ENCODE data around the gene TMEM62.

DNA sequence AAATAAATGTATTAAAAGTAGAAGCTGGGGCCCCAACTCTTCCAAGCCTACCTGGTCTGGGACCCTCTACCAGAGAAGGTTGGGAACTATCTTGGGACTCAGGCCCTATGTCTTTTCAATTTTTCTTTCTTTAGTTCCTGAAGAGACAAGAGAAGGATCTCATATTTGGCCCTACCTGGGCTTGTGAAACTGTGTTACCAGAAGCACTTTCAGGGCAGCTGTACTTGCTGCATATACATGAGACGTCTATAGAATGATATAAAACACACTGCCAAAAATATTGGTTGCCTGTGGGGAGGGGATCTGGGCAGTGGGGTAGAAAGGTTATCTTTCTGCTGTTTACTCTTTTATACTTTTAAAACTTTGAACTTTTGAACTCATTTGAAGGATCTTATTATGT, 88.0 kb downstream of the TMEM62 start:
- TF ChIP-seq, protein P1, sequence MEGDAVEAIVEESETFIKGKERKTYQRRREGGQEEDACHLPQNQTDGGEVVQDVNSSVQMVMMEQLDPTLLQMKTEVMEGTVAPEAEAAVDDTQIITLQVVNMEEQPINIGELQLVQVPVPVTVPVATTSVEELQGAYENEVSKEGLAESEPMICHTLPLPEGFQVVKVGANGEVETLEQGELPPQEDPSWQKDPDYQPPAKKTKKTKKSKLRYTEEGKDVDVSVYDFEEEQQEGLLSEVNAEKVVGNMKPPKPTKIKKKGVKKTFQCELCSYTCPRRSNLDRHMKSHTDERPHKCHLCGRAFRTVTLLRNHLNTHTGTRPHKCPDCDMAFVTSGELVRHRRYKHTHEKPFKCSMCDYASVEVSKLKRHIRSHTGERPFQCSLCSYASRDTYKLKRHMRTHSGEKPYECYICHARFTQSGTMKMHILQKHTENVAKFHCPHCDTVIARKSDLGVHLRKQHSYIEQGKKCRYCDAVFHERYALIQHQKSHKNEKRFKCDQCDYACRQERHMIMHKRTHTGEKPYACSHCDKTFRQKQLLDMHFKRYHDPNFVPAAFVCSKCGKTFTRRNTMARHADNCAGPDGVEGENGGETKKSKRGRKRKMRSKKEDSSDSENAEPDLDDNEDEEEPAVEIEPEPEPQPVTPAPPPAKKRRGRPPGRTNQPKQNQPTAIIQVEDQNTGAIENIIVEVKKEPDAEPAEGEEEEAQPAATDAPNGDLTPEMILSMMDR (IDR thresholded peaks at IDR 0.05) = no peak
- TF ChIP-seq EZH2 (IDR thresholded peaks at IDR 0.05; ENCODE audit: borderline replicate concordance, insufficient read depth, low read depth, low read length, poor library complexity, severe bottlenecking) = no peak

Data from B cell (primary cell).